ENCODE measurements around the gene FBN1.

Gene FBN1

GRCh38 chr15:48406266-48406891 is 239.1 kb downstream of the FBN1 start:
- Histone ChIP-seq H3K4me1 (ENCODE audit: low read length) (0 out of 2 replicates have a peak, but pooled peaks cover 3% of the 10 kb centered on the region), H2AFZ (ENCODE audit: low read length) (no peak overlapping the region), H3K4me2 (ENCODE audit: low read depth, low read length) (no peak overlapping the region), H3K9me2 (replicated peaks; ENCODE audit: insufficient read depth, low read length) (no peaks in the 10 kb centered on the region), H3K79me2 (ENCODE audit: low read length) (no peaks in the 10 kb centered on the region), H3K27ac (ENCODE audit: low read length) (no peak overlapping the region), H3F3A (ENCODE audit: insufficient read depth, low read length) (no peaks in the 10 kb centered on the region), H3K4me3 (ENCODE audit: low read length) (no peak overlapping the region), H3K9ac (ENCODE audit: low read length) (no peak overlapping the region), H3K36me3 (replicated peaks; ENCODE audit: insufficient read depth, low read length) (no peaks in the 10 kb centered on the region), H3K27me3 (replicated peaks; ENCODE audit: insufficient read depth, low read length) (no peaks in the 10 kb centered on the region), H3K9me3 (replicated peaks; ENCODE audit: insufficient read depth, low read length) (no peaks in the 10 kb centered on the region), H4K20me1 (ENCODE audit: insufficient read depth, low read length) (no peaks in the 10 kb centered on the region)
- no peak for TF ChIP-seq EZH2 (optimal IDR thresholded peaks at IDR 0.05; ENCODE audit: low read depth, low read length)
- TF ChIP-seq, protein P1, sequence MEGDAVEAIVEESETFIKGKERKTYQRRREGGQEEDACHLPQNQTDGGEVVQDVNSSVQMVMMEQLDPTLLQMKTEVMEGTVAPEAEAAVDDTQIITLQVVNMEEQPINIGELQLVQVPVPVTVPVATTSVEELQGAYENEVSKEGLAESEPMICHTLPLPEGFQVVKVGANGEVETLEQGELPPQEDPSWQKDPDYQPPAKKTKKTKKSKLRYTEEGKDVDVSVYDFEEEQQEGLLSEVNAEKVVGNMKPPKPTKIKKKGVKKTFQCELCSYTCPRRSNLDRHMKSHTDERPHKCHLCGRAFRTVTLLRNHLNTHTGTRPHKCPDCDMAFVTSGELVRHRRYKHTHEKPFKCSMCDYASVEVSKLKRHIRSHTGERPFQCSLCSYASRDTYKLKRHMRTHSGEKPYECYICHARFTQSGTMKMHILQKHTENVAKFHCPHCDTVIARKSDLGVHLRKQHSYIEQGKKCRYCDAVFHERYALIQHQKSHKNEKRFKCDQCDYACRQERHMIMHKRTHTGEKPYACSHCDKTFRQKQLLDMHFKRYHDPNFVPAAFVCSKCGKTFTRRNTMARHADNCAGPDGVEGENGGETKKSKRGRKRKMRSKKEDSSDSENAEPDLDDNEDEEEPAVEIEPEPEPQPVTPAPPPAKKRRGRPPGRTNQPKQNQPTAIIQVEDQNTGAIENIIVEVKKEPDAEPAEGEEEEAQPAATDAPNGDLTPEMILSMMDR (IDR thresholded peaks at IDR 0.05; ENCODE audit: low read length), result no peak
- TF ChIP-seq EZH2phosphoT487 (IDR thresholded peaks at IDR 0.05; ENCODE audit: low read length), result no peak
- DNase-seq, result no peak

GRCh38 chr15:48402427-48403177 is 242.9 kb downstream of the FBN1 start:
- Histone ChIP-seq H3K4me3 (ENCODE audit: low read length) (no peak overlapping the region), H3K4me2 (ENCODE audit: low read depth, low read length) (no peak overlapping the region), H3F3A (ENCODE audit: insufficient read depth, low read length) (no peaks in the 10 kb centered on the region)

DNA sequence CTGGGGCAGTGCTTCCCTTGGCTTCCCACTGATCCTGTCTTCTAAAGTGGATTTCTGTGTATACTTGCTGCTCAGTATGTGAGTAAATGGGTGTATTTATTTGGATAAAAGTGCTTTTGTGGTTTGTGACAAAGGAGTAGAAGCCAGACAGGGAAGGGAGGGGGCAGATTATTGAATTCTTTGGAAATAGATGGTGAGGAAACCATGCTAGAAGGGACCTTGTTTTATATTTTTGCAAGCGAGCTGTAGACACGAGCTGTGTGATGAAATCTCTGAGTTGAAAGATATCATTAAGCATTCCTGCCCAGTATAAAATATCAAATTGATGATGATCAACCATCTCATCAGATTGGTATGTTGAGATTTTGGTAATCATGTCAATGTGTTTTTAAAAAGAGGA is 245.4 kb downstream of the FBN1 start:
- Histone ChIP-seq H3F3A (ENCODE audit: insufficient read depth, low read length) (no peaks in the 10 kb centered on the region), H3K9ac (ENCODE audit: low read length) (no peak overlapping the region), H4K20me1 (ENCODE audit: insufficient read depth, low read length) (no peaks in the 10 kb centered on the region), H3K4me1 (ENCODE audit: low read length) (no peaks in the 10 kb centered on the region), H3K27ac (ENCODE audit: low read length) (no peak overlapping the region), H3K4me3 (ENCODE audit: low read length) (no peak overlapping the region), H3K9me3 (replicated peaks; ENCODE audit: insufficient read depth, low read length) (no peaks in the 10 kb centered on the region), H3K27me3 (replicated peaks; ENCODE audit: insufficient read depth, low read length) (no peaks in the 10 kb centered on the region), H3K36me3 (replicated peaks; ENCODE audit: insufficient read depth, low read length) (no peaks in the 10 kb centered on the region), H3K79me2 (ENCODE audit: low read length) (no peaks in the 10 kb centered on the region), H3K4me2 (ENCODE audit: low read depth, low read length) (no peak overlapping the region), H2AFZ (ENCODE audit: low read length) (no peak overlapping the region), H3K9me2 (replicated peaks; ENCODE audit: insufficient read depth, low read length) (no peaks in the 10 kb centered on the region)
- no peak for DNase-seq
- TF ChIP-seq EZH2phosphoT487 (IDR thresholded peaks at IDR 0.05; ENCODE audit: low read length) (no peak), EZH2 (optimal IDR thresholded peaks at IDR 0.05; ENCODE audit: low read depth, low read length) (no peak)
- TF ChIP-seq, protein P1 (IDR thresholded peaks at IDR 0.05; ENCODE audit: low read length), result no peak

More at GRCh38 chr15:48402427-48403177, 242.9 kb downstream of the FBN1 start:
- Histone ChIP-seq H3K4me1 (ENCODE audit: low read length) (no peaks in the 10 kb centered on the region), H3K9ac (ENCODE audit: low read length) (no peak overlapping the region), H3K9me2 (replicated peaks; ENCODE audit: insufficient read depth, low read length) (no peaks in the 10 kb centered on the region), H3K79me2 (ENCODE audit: low read length) (no peaks in the 10 kb centered on the region), H3K36me3 (replicated peaks; ENCODE audit: insufficient read depth, low read length) (no peaks in the 10 kb centered on the region), H4K20me1 (ENCODE audit: insufficient read depth, low read length) (no peaks in the 10 kb centered on the region), H2AFZ (ENCODE audit: low read length) (no peak overlapping the region), H3K27ac (ENCODE audit: low read length) (no peak overlapping the region), H3K27me3 (replicated peaks; ENCODE audit: insufficient read depth, low read length) (no peaks in the 10 kb centered on the region), H3K9me3 (replicated peaks; ENCODE audit: insufficient read depth, low read length) (no peaks in the 10 kb centered on the region)
- no peak for TF ChIP-seq EZH2 (optimal IDR thresholded peaks at IDR 0.05; ENCODE audit: low read depth, low read length)
- DNase-seq, result no peak

DNA sequence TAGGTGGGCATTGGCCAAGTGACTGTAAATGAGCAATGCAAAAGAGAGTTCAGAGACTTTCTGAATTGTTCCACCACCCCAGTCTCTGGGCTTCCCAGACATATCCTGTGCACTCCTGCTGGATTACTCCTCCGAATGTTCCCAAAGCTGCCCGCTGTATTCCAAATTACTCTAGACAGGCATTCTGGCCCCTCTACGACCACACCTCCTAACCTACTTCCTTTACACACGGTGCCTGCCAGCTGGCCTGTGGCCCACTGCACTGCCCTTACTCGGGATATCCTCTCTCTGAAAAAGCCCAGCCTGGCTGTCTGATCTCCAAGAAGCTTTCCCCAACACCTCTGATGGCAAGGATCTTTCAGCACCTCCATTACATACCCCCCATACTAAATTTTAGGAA is 247.7 kb downstream of the FBN1 start:
- Histone ChIP-seq H3K27ac (ENCODE audit: low read length) (no peak overlapping the region), H3K9me3 (replicated peaks; ENCODE audit: insufficient read depth, low read length) (no peaks in the 10 kb centered on the region), H3K36me3 (replicated peaks; ENCODE audit: insufficient read depth, low read length) (no peaks in the 10 kb centered on the region), H3K9me2 (replicated peaks; ENCODE audit: insufficient read depth, low read length) (no peaks in the 10 kb centered on the region), H3K79me2 (ENCODE audit: low read length) (no peaks in the 10 kb centered on the region), H3K27me3 (replicated peaks; ENCODE audit: insufficient read depth, low read length) (no peaks in the 10 kb centered on the region), H3K9ac (ENCODE audit: low read length) (no peak overlapping the region), H3K4me1 (ENCODE audit: low read length) (no peaks in the 10 kb centered on the region), H2AFZ (ENCODE audit: low read length) (no peak overlapping the region), H4K20me1 (ENCODE audit: insufficient read depth, low read length) (no peaks in the 10 kb centered on the region), H3K4me3 (ENCODE audit: low read length) (no peak overlapping the region), H3F3A (ENCODE audit: insufficient read depth, low read length) (no peaks in the 10 kb centered on the region), H3K4me2 (ENCODE audit: low read depth, low read length) (no peak overlapping the region)
- TF ChIP-seq, protein P1 (IDR thresholded peaks at IDR 0.05; ENCODE audit: low read length), result no peak
- no peak for TF ChIP-seq EZH2phosphoT487 (IDR thresholded peaks at IDR 0.05; ENCODE audit: low read length)
- no peak for TF ChIP-seq EZH2 (optimal IDR thresholded peaks at IDR 0.05; ENCODE audit: low read depth, low read length)
- DNase-seq, result no peak

Data from MM.1S (cell line).